GM18508 (cell line): ENCODE measurements around the gene PTPRN2.

Experiments used
- ATAC-seq: cut with Tn5 transposase; IDR thresholded peaks from one replicate; pipeline ENCODE4 v1.9.1; 2021; ENCODE audit warnings: moderate number of reproducible peaks; ENCODE audit not compliant: insufficient read depth, unreplicated experiment

The PTPRN2 gene

GRCh38 chr7:158076215-158076614 is 511.4 kb downstream of the PTPRN2 start:
- ATAC-seq = no peak

- ATAC-seq = no peak
Measured at GRCh38 chr7:158075633-158076001, 512.0 kb downstream of the PTPRN2 start.

GRCh38 chr7:158074896-158075632 is 512.6 kb downstream of the PTPRN2 start:
- no peak for ATAC-seq

GRCh38 chr7:158073845-158074840 is 513.5 kb downstream of the PTPRN2 start:
- no peak for ATAC-seq

GRCh38 chr7:158072991-158073730 is 514.5 kb downstream of the PTPRN2 start:
- ATAC-seq = no peak

GRCh38 chr7:158070222-158070920 is 517.3 kb downstream of the PTPRN2 start:
- no peak for ATAC-seq

- no peak for ATAC-seq
Measured at GRCh38 chr7:158068853-158069252, 518.8 kb downstream of the PTPRN2 start.

- ATAC-seq = no peak
Measured at GRCh38 chr7:158067931-158068482, 519.6 kb downstream of the PTPRN2 start.

- no peak for ATAC-seq
Measured at GRCh38 chr7:158067219-158067930, 520.2 kb downstream of the PTPRN2 start.

GRCh38 chr7:158066085-158066484 is 521.5 kb downstream of the PTPRN2 start:
- no peak for ATAC-seq

- no peak for ATAC-seq
Measured at GRCh38 chr7:158065340-158065739, 522.3 kb downstream of the PTPRN2 start.

- no peak for ATAC-seq
Measured at GRCh38 chr7:158064631-158065030, 523.0 kb downstream of the PTPRN2 start.

- no peak for ATAC-seq
Measured at GRCh38 chr7:158063850-158064610, 523.6 kb downstream of the PTPRN2 start.

- no peak for ATAC-seq
Measured at GRCh38 chr7:158062661-158063060, 525.0 kb downstream of the PTPRN2 start.

- ATAC-seq = no peak
Measured at GRCh38 chr7:158061884-158062656, 525.6 kb downstream of the PTPRN2 start.

- ATAC-seq = no peak
Measured at GRCh38 chr7:158061026-158061630, 526.5 kb downstream of the PTPRN2 start.

- ATAC-seq = no peak
Measured at GRCh38 chr7:158060216-158060615, 527.4 kb downstream of the PTPRN2 start.
